DMS114 treated with DMSO at 0.1 percent for 48 hours (cell line): ENCODE measurements around the gene ITIH4.
"Not testable (repeated sequence)": the region's sequence is repeated elsewhere in the genome, so short reads cannot be mapped to it uniquely, and the experiment has no call there.

ENCODE experiments used
- DNase-seq: peaks from one replicate; lab custom pipeline; 2025; ENCODE audit not compliant: unreplicated experiment; lab: John Stamatoyannopoulos, UW

The ITIH4 gene

DNA sequence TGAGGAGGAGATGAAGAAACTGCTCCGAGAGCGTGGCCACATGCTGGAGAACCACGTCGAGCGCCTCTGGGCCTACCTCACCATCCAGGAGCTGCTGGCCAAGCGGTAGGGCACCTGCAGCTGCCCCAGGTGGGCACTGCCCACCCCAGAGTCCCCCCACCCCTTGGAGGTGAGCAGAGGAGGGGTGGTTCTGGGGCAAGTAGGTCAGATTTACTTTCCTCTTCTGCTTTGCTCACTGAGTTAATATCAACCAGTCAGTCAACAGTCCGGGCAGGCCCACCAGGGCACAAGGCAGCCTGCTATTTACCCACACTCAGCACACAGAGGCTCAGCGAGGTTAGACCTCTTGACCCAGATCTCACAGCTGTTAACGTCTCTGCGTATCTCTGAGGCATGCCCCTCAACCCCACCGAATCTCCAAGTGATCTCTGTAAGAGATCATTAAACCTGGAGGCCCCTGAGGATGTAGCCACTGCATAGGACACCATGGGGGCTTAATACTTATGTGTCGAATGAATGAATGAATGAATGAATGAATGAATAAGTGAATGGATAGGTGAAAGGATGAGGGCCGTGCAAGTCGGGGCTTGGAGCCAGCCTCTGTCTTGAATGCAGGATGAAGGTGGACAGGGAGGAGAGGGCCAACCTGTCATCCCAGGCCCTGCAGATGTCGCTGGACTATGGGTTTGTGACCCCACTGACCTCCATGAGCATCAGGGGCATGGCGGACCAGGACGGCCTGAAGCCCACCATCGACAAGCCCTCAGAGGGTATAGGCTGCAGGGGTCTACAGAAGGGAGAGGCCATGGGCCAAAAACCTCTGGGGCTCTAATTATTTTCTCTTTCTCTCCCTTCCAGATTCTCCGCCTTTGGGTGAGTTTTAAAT lies 43.9 kb downstream of the ITIH4 start:
- no peak for DNase-seq

DNA sequence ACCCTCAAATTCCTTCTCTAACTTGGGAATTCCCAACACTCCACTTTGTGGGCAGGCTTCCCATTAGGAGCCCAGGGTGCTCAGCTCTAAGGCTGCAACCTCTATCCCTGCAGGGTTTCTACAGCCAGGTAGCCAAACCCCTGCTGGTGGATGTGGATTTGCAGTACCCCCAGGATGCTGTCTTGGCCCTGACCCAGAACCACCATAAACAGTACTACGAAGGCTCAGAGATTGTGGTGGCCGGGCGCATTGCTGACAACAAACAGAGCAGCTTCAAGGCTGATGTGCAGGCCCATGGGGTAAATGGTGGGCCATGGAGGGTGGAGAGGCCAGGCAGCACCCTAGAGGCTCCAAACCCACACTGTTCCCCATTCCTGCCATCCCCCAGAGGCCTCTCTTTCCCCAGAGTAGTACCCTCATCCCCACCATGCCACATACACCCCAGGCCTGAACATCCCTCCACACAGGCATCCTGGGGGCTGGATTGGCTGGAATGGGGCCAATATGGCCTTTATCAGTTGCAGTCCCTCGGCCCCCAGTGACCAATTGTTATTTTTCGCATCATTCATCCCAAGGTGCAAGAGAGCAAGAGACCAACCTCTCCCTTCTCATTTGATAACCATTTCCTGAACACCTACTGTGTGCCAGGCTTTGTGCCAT lies 45.4 kb downstream of the ITIH4 start:
- DNase-seq = no peak

DNA sequence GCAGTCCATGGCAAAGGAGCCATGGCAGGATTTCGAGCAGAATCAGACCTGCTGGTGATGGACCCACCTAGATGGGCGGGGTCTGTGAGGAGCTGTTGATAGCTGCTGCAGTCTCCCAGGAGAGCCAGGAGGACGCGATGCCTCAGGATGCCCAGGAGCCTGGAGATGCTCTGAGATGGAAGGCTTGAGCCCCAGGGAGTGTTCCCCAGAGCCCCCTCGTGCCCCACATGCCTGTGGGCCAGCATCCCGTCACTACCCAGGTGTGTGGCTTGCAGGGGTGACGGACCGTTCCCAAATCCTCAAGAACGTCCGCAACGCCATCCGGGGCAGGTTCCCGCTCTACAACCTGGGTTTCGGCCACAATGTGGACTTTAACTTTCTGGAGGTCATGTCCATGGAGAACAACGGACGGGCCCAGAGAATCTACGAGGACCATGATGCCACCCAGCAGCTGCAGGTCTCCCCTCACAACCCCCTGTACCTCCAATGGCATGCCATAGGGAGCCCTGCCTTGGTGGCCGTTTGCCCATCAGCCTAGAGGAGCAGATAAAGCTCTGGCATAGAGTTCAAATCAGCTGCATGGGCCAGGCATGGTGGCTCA lies 46.4 kb downstream of the ITIH4 start:
- DNase-seq = no peak

DNA sequence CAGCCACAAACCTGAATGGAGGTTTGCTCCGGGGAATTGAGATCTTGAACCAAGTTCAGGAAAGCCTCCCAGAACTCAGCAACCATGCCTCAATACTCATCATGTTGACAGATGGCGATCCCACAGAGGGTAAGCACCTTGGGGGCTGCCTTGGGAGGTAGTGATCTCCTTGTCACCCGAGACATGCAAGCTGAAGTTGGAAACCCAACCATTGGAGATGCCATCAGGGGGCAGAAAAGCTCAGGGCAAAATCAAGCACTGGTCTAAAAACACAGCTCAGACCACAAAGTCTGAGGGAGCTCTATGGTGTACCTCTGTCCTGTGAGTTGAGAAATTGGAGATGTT lies 47.3 kb downstream of the ITIH4 start:
- no peak for DNase-seq

DNA sequence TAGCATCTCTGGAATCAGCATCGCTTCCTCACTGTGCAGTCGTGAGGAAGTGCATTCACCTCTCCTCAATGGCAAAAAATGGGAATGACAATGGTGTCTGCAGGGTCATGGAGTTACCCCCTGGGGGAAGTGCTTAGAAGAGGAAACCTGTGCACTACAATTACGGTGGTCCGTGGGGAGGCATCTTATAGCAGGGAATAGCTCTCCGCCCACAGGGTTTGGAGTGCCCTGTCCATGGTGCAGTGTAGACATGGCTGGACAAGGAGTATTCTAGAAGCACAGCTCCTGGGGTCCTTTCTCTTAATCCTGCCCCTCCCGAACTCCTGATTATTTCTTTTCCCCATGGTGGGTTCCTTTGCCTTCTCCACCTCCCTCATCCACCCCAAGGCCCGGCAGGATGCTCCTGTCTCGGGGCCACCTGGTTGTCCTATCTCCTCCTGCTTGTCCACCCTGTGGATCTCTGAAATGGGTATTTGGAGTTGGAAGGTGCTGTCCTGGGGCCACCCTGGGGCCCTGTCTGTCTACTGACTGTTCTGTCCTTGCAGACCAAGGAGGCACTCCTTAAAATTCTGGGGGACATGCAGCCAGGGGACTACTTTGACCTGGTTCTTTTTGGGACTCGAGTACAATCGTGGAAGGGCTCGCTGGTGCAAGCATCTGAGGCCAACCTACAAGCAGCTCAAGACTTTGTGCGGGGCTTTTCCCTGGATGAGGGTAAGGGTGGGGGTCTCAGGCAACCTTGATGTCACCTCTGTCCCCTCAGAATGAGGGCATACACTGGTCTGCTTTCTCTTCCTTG lies 47.9 kb downstream of the ITIH4 start:
- no peak for DNase-seq

DNA sequence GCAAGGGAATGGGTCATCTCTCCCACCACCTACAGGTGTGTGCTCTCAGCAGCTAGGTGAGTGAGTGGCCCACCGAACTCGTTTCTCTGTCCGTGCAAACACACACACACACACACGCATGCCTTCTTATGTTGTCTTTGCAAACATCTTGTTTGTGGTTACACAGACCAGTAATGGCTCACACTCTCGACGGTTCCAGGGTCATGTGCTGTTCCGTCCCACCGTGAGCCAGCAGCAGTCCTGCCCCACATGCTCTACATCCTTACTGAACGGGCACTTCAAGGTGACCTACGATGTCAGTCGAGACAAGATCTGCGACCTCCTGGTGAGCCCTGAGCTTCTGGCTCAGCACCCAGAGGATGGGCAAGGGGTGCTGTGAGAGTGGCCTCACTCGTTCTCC lies 48.7 kb downstream of the ITIH4 start:
- DNase-seq = no peak

DNA sequence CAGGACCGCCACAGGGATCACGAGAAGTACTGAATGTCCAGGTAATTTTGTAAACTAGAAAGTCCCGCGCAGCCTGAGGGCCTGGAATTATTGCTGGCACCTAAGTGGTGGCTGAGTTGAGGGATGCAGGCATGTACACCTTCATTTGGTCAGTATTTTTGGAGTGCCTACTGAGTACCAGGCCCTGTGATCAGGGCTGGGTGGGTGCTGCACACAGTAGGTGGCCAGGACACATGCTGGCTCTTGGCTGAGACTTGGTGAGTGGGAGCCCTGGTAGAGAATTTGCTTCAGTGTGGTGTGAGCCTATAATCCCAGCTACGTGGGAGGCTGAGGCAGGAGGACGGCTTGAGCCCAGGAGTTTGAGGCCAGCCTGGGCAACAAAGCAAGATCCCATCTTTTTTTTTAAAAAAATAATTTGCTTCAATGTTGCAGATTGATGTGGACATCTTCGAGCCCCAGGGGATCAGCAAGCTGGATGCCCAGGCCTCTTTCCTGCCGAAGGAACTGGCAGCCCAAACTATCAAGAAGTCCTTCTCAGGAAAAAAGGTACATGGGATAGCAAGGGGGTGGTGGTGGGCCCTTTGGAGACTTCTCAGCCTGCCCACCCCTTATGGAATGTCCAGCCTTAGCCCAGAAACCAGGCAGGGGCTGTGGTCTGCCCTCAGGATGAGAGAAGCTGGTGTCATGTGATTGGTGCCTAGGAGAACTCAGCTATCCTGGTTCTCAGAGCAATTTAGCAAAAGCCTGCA lies 50.5 kb downstream of the ITIH4 start:
- DNase-seq = no peak

DNA sequence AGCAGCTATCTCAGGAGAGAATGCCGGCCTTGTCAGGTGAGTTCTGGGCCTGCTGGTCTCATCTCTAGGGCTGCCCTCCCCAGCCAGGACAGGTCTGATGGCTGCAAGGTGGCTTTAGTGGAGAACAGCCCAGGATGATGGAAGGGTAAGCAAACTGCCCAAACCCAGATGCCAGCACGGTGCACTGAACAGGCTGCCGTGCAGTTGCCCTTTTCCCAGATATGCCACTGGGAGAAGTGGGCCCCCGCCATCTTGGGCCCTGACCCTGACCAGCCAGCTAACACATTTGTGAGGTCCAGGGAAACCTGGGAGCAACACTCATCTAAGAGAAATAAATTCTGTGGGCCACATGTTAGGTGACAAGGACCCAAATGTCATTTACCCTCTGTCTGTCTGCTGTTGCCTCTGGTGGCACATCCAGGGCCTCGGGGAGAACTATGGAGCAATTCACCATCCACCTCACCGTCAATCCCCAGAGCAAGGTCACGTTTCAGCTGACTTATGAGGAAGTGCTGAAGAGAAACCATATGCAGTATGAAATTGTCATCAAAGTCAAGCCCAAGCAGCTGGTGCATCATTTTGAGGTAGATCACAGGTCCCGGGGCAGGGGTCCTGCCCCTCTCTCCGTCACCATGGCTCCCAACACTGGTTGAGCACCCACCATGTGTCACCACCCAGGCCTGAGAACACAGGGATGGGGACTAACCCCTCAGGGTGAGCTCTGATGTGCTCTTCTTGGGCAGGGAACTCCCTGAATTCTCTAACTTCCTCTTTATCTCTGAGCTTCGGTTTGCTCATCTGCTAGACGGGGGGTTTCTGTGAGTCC lies 51.2 kb downstream of the ITIH4 start:
- no peak for DNase-seq

DNA sequence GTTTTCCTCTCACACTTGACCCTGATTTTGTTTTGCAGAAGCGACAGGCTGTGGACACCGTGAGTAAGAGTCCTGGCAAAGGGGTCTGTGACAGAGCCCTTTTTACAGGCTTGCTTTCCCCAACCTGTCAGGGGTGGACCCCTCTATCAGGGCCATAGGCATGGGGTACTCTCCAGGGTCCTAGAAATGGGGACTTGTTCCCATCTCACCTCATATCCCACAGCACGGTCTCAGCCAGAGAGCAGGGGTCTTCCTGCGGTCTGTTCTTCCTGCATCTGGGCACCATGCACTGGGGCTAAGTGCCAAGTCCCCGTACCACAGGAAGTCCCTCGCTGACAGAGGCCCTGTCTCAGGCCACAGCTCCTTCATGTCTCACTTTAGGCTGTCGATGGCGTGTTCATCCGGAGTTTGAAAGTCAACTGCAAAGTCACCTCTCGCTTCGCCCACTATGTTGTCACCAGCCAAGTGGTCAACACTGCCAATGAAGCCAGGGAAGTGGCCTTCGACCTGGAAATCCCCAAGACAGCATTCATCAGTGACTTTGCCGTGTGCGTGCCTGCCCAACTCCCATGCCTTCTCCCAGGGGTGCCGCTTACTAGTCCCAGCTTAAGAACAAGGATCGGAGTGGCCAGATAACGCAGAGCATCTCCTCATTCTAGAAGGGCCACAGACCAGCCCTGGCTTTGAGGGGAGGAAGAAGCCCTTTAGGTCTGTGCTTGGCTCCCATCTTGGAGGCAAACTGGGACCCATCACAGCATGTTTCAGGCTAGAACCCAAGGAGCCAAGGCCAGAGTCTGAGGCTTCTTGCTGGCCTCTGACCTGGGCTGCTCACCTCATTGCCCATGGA lies 52.3 kb downstream of the ITIH4 start:
- no peak for DNase-seq

DNA sequence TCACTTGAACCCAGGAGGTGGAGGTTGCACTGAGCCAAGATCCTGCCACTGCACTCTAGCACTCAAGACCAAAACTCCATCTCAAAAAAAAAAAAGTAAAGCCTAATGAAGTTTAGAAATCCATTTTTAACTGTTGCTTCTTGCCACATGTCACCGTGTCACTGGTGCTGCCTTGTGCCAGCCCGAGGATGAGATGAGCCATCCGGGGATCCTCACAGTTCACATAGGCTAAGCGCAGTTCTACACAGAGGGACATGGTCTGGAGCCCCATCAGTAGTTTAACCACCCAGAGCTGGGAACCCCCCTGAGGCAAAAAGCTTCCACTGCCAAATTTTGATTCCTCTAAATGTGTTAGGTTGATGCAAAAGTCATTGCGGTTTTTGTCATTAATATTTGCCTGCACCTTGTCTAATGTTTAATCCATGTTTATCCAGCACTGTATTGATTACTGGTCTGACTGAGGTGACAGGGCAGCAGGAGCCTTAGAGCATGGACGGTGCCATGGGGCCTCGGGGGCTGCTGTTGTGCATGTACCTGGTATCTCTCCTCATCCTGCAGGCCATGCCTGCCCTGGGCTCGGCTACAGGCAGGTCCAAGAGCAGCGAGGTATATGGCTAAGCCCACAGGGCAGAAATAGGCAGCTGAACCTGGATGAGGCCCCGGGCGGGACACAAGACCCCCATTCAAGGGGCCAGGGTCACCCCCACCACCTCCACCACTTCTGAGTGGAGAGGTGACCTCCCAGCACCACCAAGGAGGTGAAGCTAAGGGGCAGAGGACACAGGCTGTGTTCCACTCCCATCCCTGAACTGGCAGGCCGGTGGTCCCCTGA lies 53.1 kb downstream of the ITIH4 start, which contains the start of gene ITIH1:
TSS of gene ITIH1 (plus strand) at position 473 of the 832 bp plus-strand sequence. CDS start at position 490, 17 bp downstream.
- no peak for DNase-seq

DNA sequence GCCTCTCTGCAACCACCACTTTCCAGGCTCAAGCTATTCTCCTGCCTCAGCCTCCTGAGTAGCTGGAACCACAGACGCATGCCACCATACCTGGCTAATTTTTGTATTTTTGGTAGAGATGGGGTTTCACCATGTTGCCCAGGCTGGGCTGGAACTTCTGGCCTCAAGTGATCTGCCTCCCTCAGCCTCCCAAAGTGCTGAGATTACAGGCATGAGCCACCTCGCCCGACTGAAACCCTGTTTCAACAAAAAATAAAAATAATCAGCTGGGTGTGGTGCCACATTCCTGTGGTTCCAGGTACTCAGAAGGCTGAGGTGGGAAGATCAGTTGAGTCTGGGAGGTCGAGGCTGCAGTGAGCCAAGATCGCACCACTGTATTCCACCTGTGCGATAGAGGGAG lies 54.0 kb downstream of the ITIH4 start:
- DNase-seq = not testable (repeated sequence)

DNA sequence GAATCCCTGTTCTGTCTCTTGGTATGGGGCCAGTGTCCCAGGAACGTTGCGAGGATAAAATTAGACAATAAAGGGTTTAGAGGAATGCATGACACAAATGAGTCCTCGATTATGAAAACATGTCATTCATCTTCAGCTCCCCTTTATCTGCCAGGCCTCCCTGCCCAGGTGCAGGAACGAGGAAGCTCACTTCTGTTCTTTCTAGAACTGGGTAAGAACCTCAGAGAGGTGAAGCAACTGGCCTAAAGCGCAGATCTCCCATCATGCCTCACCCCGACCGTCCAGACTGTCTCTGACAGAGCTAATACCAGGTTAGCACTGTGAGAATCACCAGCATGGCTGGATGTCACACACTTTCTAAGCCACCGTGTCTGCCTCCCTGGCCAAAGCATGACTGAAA lies 54.6 kb downstream of the ITIH4 start:
- DNase-seq = no peak

DNA sequence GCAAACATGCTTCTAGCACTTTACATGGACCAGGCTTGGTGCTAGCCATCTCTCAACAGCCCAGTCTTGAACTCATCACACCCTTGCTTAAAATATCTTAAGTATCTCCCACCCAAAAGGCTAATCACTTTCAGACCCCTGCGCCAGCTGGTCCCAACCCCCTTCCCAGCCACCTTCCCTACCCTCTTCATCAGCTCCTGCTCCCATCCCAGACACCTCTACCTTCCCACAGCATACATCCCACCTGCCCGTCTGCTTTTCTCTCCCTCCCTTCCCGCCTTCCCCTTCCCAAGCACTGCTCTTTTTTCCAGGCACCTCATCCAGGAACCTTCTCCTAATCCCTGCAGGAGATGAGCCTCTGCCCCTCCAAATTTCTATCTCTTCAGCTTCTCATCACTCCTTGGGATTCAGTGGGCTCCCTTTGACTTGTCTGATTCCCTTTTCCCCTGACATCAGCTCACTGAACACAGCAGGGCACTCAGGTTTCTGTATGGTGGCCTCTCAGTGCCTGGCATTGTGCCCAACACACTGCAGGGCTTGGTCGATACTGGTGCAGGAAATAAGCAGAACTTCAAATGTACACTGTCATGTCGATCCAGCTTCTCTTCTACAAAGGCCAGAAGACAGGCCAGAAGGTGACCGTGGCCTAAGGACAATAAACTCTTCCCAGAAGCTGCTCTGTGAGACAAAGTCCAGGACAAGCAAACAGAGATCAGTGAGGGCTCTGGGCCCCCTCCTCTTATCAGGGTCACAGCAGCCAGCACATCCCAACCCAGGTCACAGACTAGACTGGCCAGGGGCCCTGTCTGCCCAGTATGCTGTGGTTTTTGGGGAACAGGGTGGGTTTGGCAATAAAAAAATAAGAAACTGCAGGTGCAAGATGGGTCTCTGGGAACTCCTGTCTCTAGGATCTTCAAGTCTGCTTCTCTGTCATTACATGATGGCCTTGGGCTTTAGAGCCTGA lies 55.3 kb downstream of the ITIH4 start:
- no peak for DNase-seq

DNA sequence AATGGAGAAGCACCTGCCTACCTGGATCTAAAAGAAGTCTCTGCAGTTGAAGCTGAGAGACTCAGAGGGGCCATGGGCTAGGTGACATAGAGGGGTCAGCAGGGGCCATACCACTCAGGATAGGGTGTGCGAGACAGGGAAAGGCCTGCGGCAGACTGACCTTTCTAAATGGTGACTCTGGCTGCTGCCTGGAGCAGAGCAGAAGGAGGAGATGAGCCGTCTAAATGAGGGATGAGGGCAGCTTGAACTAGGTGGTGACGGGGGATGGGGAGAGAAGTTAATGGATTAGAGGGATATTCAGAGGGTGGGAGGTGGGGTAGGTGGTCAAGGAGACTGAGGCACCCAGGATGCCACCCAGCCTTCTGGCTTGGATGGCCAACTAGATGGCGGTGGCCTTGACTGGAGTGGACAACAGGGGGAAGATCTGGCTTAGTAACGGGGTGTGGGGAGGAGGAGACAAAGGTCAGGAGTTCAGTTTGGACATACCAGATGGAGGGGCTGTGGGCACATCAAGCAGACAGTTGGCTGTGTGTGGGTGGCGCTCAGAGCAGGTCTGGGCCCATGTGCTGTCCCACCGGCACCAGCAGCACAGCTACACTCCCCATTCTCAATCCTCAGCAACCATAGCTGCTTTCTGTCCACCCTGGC lies 56.3 kb downstream of the ITIH4 start:
- no peak for DNase-seq

DNA sequence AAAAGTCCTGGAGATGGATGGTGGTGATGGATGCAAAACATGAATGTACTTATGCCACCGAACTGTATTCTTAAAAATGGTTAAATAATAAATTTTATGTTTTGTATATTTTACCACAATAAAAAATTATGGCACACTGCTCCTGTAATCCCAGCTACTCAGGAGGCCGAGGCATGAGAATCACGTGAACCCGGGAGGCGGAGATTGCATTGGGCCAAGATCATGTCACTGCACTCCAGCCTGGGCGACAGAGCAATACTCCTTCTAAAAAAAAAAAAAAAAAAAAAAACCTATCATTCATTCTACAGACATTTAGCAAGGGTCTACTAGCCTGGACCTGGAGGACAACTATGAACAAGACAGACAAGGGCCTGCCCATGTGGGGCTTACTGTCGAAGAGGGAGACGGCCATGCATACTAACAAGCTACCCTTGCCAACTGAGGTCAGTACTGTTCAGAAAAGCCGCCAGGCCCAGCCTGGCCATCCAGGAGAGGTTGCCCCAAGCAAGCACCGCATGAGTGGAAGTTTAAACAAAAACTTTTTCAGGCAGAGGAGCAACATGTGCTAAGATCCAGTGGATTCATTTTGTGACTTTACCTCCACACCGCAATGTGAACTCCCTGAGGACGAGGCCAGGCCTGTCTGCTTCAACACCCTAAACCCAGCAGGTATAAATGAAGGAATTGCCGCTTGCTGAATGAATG lies 57.0 kb downstream of the ITIH4 start:
- DNase-seq = no peak

DNA sequence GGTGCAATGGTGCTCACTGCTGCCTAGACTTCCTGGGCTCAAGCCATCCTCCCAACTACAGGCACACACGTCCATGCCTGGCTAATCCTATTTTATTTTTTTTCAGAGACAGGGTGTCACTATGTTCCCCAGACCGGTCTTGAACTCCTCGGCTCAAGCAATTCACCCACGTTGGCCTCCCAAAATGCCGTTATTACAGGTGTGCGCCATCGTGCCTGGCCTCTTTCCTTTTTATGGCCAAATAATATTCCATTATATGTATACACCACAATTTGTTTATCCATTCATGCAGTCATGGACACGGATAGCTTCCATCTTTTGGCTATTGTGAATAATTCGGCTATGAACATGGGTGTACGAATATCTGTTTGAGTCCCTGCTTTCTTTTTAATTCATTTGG lies 58.8 kb downstream of the ITIH4 start:
- no peak for DNase-seq
